Keratinocyte (primary cell): Measurements from ENCODE around the gene FGGY.

ENCODE experiments used
- EZH2 ChIP-seq: IDR thresholded peaks from one replicate; pipeline ENCODE4 v1.6.1; 2012; ENCODE audit warnings: inconsistent platforms, mild to moderate bottlenecking, low read length, moderate library complexity
- TF ChIP-seq, protein P1 (sequence below), 3 experiments: IDR thresholded peaks in 1 of 3; conservative IDR thresholded peaks in 1 of 3; optimal IDR thresholded peaks in 1 of 3; 2 replicates in 2 of 3; 3 replicates in 1 of 3; pipeline versions ENCODE3 to v1.5.1; 2011; ENCODE audit warnings: low read length in 3 of 3, mild to moderate bottlenecking in 3 of 3, moderate library complexity in 2 of 3, control low read depth in 1 of 3, inconsistent platforms in 1 of 3; ENCODE audit not compliant: insufficient read depth in 2 of 3; ENCODE audit errors: extremely low read depth in 1 of 3

DNA sequence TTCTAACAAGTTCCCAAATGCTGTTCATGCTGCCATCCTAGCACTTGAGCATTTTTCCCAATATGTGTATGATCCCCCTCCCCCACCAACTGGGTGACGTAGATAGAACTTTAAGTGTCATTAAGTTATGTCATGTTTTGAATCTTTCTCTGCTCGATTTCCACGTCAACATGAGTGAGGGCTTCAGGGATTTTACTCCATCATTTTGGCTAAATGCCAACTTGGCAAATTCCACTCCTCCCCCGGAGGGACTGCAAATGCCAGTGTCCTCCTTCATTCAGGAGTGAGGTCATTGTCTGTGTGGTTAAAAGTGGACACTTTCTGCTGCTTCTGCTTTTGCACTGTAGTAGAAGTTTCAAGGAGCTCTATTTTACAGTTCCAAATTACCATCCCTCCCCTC is 201.7 kb downstream of the FGGY start:
- TF ChIP-seq, protein P1, sequence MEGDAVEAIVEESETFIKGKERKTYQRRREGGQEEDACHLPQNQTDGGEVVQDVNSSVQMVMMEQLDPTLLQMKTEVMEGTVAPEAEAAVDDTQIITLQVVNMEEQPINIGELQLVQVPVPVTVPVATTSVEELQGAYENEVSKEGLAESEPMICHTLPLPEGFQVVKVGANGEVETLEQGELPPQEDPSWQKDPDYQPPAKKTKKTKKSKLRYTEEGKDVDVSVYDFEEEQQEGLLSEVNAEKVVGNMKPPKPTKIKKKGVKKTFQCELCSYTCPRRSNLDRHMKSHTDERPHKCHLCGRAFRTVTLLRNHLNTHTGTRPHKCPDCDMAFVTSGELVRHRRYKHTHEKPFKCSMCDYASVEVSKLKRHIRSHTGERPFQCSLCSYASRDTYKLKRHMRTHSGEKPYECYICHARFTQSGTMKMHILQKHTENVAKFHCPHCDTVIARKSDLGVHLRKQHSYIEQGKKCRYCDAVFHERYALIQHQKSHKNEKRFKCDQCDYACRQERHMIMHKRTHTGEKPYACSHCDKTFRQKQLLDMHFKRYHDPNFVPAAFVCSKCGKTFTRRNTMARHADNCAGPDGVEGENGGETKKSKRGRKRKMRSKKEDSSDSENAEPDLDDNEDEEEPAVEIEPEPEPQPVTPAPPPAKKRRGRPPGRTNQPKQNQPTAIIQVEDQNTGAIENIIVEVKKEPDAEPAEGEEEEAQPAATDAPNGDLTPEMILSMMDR (optimal IDR thresholded peaks at IDR 0.05 in 1 of 3, IDR thresholded peaks at IDR 0.05 in 1 of 3, conservative IDR thresholded peaks at IDR 0.05 in 1 of 3; ENCODE audit: extremely low read depth in 1 of 3, insufficient read depth in 2 of 3, low read length in 3 of 3) = no peak
- TF ChIP-seq EZH2 = no peak
